ENCODE data around the gene KDM1B.

DNA sequence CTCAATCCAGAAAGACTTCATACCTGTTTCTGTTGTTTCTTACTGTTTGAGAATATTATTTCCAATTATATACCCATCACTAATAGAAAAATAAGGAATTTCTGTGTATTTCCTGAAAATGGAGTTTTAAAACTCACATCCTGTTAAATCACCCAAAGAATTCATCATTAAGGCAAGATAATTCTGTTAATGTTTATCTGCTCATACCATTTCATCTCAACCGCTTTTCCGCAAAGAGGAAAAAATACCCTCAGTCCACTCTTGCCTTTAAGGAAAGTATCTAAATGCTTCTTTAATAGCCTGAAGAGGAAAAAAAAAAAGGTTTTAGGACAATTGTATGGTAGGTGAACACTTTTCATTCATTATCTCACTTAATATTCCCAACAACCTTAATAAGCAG, 7.6 kb upstream of the KDM1B start:
- TF ChIP-seq ZNF174 (CRISPR knock-in tag; IDR thresholded peaks at IDR 0.05) (no peak), ZNF133 (CRISPR knock-in tag; IDR thresholded peaks at IDR 0.05) (no peak), ATF1 (CRISPR knock-in tag; IDR thresholded peaks at IDR 0.05) (no peak), ATF1 (tag; IDR thresholded peaks at IDR 0.05) (no peak), MAZ (CRISPR knock-in tag; conservative IDR thresholded peaks at IDR 0.05 in 1 of 2, IDR thresholded peaks at IDR 0.05 in 1 of 2) (no peak), POLR2AphosphoS5 (IDR thresholded peaks at IDR 0.05; ENCODE audit: control insufficient read depth, insufficient read depth, low read depth, low read length) (no peak)

All from K562 (cell line).